H1 (cell line): Measurements from ENCODE around the gene SESN3.

Experiments
- GABPA ChIP-seq: IDR thresholded peaks from 2 replicates; pipeline ENCODE4 v1.6.1; 2011; ENCODE audit warnings: mild to moderate bottlenecking, low read length, moderate library complexity, borderline replicate concordance; ENCODE audit not compliant: insufficient read depth
- POU5F1 ChIP-seq: IDR thresholded peaks from 2 replicates; pipeline ENCODE4 v1.6.1; 2011; ENCODE audit warnings: low read depth, mild to moderate bottlenecking, low read length, moderate library complexity
- SIN3A ChIP-seq, 2 experiments: IDR thresholded peaks in 1 of 2; conservative IDR thresholded peaks in 1 of 2; 2 replicates each; pipeline ENCODE4 v1.6.1; 2011 to 2012; ENCODE audit warnings: low read length in 2 of 2, improper control_type of control experiment in 1 of 2, low read depth in 1 of 2, mild to moderate bottlenecking in 1 of 2
- YY1 ChIP-seq: IDR thresholded peaks from 2 replicates; pipeline ENCODE4 v1.6.1; 2011; ENCODE audit warnings: low read depth, mild to moderate bottlenecking, low read length
- TF ChIP-seq, protein P1 (sequence below), 3 experiments: IDR thresholded peaks; 1 replicate in 2 of 3; 2 replicates in 1 of 3; pipeline versions ENCODE4 v1.5.1 to v1.6.1; 2011; ENCODE audit warnings: low read length in 3 of 3, mild to moderate bottlenecking in 3 of 3, inconsistent platforms in 2 of 3, low read depth in 1 of 3, moderate library complexity in 1 of 3; ENCODE audit not compliant: insufficient read depth in 1 of 3; ENCODE audit errors: control extremely low read depth in 1 of 3

- TF ChIP-seq SIN3A (conservative IDR thresholded peaks at IDR 0.05 in 1 of 2, IDR thresholded peaks at IDR 0.05 in 1 of 2; ENCODE audit: low read depth in 1 of 2, low read length in 2 of 2) (no peak), YY1 (no peak), GABPA (no peak), POU5F1 (no peak)
- TF ChIP-seq, protein P1, sequence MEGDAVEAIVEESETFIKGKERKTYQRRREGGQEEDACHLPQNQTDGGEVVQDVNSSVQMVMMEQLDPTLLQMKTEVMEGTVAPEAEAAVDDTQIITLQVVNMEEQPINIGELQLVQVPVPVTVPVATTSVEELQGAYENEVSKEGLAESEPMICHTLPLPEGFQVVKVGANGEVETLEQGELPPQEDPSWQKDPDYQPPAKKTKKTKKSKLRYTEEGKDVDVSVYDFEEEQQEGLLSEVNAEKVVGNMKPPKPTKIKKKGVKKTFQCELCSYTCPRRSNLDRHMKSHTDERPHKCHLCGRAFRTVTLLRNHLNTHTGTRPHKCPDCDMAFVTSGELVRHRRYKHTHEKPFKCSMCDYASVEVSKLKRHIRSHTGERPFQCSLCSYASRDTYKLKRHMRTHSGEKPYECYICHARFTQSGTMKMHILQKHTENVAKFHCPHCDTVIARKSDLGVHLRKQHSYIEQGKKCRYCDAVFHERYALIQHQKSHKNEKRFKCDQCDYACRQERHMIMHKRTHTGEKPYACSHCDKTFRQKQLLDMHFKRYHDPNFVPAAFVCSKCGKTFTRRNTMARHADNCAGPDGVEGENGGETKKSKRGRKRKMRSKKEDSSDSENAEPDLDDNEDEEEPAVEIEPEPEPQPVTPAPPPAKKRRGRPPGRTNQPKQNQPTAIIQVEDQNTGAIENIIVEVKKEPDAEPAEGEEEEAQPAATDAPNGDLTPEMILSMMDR (IDR thresholded peaks at IDR 0.05; ENCODE audit: control extremely low read depth in 1 of 3, insufficient read depth in 1 of 3, low read depth in 1 of 3, low read length in 3 of 3) = no peak
Measured at GRCh38 chr11:95152876-95153856, 77.8 kb downstream of the SESN3 start.
